Stimulated activated memory B cell treated with anti-CD40 and anti-IgM and Interleukin-4, amounts not matched to agents 10 μg/mL and 1 μg/mL and 100 μg/mL, for 72 hours (primary cell): ENCODE measurements around the gene MPP2.
A peak's percentile ranks its signal among the peaks of the same experiment; 100 is the strongest.
"Not testable (repeated sequence)": the region's sequence is repeated elsewhere in the genome, so short reads cannot be mapped to it uniquely, and the experiment has no call there.

Experiments used
- ATAC-seq: fragments of 150-1000 bp; cut with Tn5 transposase; 2 replicates; pipeline ENCODE4 v1.10.0; 2021
- H3K27ac Mint-ChIP-seq: one replicate; pipeline ENCODE4 v1.8.0; 2022; ENCODE audit warnings: mild to moderate bottlenecking, mixed read lengths
- H3K27me3 Mint-ChIP-seq: one replicate; pipeline ENCODE4 v1.8.0; 2022; ENCODE audit warnings: mixed read lengths
- H3K36me3 Mint-ChIP-seq: one replicate; pipeline ENCODE4 v1.8.0; 2022; ENCODE audit warnings: mixed read lengths
- H3K4me1 Mint-ChIP-seq: one replicate; pipeline ENCODE4 v1.8.0; 2022; ENCODE audit warnings: mixed read lengths
- H3K4me3 Mint-ChIP-seq: one replicate; pipeline ENCODE4 v1.8.0; 2022; ENCODE audit warnings: mild to moderate bottlenecking, moderate library complexity, mixed read lengths
- H3K9me3 Mint-ChIP-seq: one replicate; pipeline ENCODE4 v1.8.0; 2022; ENCODE audit warnings: mixed read lengths

Gene MPP2

DNA sequence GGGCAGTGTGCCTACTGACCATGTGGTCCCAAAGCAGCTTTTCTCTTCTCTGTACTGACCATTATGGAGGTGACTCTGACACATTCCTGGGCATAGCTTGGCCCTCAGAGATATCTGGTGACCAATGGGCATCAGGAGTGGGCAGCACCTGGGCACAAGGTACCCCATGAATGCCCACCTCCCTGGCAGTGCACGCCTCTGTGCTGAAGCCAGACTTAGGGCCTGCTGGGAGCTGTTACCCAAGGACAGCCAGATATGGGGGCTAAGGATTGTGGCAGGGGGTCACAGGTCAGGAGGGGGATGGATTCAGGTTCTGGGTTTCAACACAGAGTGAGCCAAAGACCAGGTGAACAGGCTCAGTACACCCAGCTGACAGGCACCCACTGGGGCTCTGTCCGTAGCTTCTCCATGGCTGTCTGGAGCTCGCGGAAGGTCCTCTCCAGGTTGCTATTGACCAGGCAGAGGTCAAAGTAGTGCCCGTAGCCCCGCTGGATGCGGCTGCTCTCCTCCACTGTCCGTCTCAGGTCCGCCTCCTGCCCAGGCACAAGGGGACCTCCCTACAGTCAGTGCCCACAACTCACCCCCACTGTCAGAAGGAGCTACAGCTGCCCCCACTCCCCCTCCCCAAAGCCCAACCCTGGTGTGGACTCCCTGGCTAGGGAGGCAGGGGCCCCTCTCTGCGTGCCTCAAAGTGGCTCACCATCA, 29.7 kb downstream of the MPP2 start:
- H3K27me3 Mint-ChIP-seq = peaks cover 44% of the 10 kb centered on the region
- H3K27ac Mint-ChIP-seq = no peak overlapping the region
- H3K4me1 Mint-ChIP-seq = peaks cover 6% of the 10 kb centered on the region
- no peaks in the 10 kb centered on the region for H3K9me3 Mint-ChIP-seq
- no peak overlapping the region for H3K4me3 Mint-ChIP-seq
- no peaks in the 10 kb centered on the region for H3K36me3 Mint-ChIP-seq
- no peak for ATAC-seq

DNA sequence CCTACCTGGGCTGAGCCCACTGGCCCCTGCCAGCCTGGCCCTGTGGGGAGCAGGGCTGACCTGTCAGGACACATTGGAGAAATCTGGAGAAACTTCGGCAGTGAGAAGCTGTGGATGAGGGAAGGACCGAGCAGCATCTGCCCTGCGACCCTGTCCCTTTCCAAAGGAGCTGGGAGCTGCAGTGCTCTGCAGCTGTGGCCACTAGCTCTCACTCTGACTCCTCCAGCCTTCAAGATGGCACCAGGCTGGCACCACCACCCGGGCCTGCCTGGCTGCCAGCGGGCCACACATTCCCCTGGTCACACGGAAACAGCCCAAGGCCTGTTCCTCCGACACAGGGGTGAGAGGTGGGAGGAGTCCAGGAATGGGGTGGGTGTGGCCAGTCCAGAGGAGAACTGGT, 30.3 kb downstream of the MPP2 start:
- Mint-ChIP-seq H3K4me1 (peaks cover 6% of the 10 kb centered on the region), H3K9me3 (no peaks in the 10 kb centered on the region), H3K27ac (no peak overlapping the region), H3K4me3 (no peak overlapping the region), H3K27me3 (peaks cover 43% of the 10 kb centered on the region), H3K36me3 (no peaks in the 10 kb centered on the region)
- no peak for ATAC-seq

DNA sequence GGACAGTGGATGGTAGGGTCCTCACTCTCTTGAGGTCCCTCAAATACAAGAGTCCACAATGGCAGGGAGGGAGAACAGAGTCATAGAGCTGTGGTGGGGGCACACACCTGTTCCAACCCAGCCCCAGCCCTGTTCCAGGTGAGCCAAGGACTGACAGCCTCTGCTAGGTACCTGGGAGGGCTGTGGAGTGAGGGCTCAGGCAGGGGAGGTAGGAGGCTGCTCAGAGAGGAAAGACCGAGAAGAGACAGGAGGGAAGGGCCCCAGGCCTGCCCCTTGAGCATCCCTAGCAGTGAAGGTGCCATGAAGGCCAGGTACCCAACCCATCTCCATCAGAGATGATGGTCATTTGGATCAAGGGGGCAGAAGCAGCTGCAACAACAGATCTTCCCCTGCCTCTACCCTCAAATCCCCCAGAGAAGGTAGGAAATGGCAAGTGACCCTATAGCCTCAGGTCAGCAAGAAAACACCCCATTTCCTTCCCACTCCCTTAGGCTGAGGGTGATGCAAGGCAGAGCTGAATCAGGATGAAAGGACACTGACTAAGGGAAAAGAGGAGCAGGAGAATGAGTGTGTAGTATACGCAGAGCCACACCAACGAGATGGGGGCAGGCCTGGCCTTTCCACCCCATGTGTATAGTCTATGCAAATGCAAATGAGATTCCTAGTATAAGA, 31.7 kb downstream of the MPP2 start:
- ATAC-seq = peak; percentile 37
- H3K27ac Mint-ChIP-seq = no peak overlapping the region
- H3K4me3 Mint-ChIP-seq = no peak overlapping the region
- H3K4me1 Mint-ChIP-seq = peaks cover 6% of the 10 kb centered on the region
- H3K36me3 Mint-ChIP-seq = no peaks in the 10 kb centered on the region
- no peaks in the 10 kb centered on the region for H3K9me3 Mint-ChIP-seq
- peaks cover 35% of the 10 kb centered on the region for H3K27me3 Mint-ChIP-seq

DNA sequence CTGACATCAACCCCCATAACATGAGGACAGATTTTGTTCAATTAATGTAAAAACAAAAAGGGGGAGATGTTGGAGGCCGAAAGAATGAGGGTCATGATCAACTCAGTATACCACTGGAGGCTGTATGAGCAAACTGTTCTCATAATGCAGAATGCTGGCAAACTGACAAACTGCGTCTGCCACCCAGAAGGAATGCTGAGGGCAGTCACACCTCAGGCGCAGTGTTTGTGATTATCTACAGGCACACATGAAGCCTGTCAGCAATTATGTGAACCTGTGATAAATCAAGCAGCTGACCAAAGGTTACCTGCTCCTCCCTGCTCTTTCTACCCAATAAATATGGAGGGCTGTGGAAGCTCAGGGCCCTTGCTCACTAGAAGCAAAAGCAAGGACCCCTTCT, 33.0 kb downstream of the MPP2 start:
- H3K27ac Mint-ChIP-seq = no peak overlapping the region
- H3K9me3 Mint-ChIP-seq = no peaks in the 10 kb centered on the region
- no peak overlapping the region for H3K4me3 Mint-ChIP-seq
- peaks cover 6% of the 10 kb centered on the region for H3K4me1 Mint-ChIP-seq
- H3K27me3 Mint-ChIP-seq = peaks cover 31% of the 10 kb centered on the region
- no peaks in the 10 kb centered on the region for H3K36me3 Mint-ChIP-seq
- ATAC-seq = no peak

DNA sequence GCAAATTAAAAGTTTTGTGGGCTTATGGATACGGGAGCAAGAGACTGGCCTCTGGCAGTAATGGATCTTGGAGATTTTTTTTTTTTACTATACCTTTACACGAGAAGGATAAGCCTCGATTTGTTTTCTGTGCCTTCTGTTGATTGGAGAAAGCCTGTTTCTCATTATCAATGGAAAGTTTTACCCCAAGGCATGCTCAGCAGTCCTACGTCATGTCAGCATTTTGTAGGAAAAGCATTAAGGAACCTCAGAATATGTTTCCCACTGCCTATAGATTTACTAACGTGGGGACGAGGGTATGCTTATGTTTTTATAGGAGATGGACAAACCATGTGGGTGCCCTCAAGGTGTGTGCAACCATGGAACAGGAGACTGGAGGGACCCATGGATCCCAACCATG, 33.5 kb downstream of the MPP2 start:
- ATAC-seq = no peak
- Mint-ChIP-seq H3K4me3 (no peak overlapping the region), H3K4me1 (peaks cover 3% of the 10 kb centered on the region), H3K27me3 (peaks cover 30% of the 10 kb centered on the region), H3K9me3 (no peaks in the 10 kb centered on the region), H3K36me3 (no peaks in the 10 kb centered on the region), H3K27ac (no peak overlapping the region)

DNA sequence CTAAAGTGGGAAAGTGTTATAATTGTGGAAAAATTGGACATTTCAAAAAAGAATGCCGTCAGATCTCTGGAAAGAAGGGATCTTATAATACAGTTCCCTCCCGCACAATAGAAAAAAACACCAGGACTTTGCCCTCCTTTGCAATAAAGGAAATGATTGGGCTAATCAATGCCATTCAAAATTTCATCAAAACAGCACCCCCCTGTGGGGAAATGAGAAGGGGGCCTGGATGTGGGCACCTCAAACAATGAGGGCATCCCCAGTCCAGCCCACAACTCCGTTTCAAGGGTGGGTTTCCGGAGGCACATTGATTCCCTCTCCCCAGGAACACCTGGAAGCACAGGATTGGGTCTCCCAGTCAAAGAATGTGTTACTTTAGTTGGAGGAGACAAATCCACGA, 34.2 kb downstream of the MPP2 start:
- ATAC-seq = no peak
- Mint-ChIP-seq H3K27ac (no peak overlapping the region), H3K27me3 (peaks cover 33% of the 10 kb centered on the region), H3K9me3 (peaks cover 6% of the 10 kb centered on the region), H3K4me1 (no peaks in the 10 kb centered on the region), H3K36me3 (no peaks in the 10 kb centered on the region), H3K4me3 (no peak overlapping the region)

DNA sequence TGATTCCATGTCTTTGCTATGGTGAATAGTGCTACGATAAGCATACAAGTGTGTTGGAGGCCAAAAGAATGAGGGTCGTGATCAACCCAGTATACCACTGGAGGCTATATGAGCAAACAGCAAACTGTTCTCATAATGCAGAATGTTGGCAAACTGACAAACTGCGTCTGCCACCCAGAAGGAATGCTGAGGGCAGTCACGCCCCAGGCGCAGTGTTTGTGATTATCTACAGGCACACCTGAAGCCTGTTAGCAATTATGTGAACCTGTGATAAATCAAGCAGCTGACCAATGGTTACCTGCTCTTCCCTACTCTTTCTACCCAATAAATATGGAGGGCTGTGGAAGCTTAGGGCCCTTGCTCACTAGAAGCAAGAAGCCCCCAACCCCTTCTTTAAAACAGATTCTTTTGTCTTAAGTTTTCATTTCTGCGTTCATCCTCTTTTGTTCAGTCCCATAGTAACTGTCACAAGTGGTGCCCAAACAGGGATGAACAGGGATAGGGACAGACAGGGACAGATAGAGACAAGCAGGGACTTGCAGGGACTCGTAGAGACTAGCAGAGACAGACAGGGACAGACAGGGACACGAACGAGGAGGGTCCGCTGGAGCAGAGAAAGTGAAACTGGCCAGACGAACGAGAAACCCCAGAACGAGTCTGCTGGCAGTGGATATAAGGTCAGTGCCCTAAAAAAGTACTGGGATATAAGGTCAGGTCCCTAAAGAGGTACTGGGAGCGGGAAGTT, 35.2 kb downstream of the MPP2 start:
- no peaks in the 10 kb centered on the region for H3K4me1 Mint-ChIP-seq
- H3K36me3 Mint-ChIP-seq = no peaks in the 10 kb centered on the region
- H3K27me3 Mint-ChIP-seq = peaks cover 42% of the 10 kb centered on the region
- H3K9me3 Mint-ChIP-seq = peaks cover 6% of the 10 kb centered on the region
- ATAC-seq = no peak
- H3K27ac Mint-ChIP-seq = no peak overlapping the region
- no peak overlapping the region for H3K4me3 Mint-ChIP-seq

DNA sequence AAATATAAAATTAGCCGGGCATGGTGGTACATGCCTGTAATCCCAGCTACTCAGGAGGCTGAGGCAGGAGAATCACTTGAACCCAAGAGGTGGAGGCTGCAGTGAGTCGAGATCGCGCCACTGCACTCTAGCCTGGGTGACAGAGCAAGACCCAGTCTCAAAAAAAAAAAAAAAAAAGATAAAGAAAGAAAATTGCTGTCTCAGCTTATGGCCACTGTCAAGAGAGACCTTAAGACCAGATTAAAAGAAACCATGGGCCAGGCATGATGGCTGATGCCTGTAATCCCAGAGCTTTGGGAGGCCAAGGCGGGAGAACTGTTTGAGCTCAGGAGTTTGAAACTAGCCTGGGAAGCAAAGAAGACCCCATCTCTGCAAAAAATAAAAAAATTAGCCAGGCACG, 38.3 kb downstream of the MPP2 start:
- not testable (repeated sequence) for H3K4me3 Mint-ChIP-seq, H3K36me3 Mint-ChIP-seq, H3K4me1 Mint-ChIP-seq, ATAC-seq, H3K9me3 Mint-ChIP-seq, H3K27ac Mint-ChIP-seq
- peaks cover 49% of the 10 kb centered on the region for H3K27me3 Mint-ChIP-seq

DNA sequence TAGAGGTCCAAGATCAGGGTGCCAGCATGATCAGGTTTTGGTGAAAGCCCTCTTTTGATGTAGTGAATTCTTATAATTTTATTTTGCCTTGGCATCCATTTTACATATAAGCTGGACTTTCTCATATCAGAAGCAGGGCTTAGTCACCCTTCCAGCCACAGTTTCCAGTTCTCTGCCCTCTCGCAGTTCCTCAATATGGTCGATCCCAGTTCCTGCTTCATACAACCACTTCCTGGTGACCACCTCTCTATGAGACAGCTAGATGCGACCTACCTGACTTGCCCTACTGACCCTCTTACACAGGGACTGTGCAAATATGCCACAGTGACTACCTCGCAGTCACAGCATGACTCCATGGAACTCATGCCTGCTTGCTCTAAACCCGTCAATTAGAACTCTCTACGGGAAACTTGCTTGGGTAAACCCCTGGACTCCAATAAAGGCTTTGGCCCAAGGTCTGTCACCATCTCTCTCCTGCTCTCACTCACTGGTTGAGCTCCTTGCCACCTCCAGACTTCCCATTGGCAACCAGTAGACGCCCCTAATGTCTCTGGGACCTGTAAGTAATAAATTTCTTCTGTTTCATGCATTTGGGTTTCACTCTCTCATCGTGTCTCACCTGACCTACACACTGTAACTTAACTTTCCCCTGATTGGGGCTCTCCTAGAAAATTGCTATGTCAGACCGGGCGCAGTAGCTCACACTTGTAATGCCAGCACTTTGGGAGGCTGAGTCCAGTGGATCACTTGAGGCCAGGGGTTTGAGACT, 38.9 kb downstream of the MPP2 start:
- no peak overlapping the region for H3K4me3 Mint-ChIP-seq
- no peak overlapping the region for H3K27ac Mint-ChIP-seq
- H3K9me3 Mint-ChIP-seq = peaks cover 6% of the 10 kb centered on the region
- H3K27me3 Mint-ChIP-seq = peaks cover 55% of the 10 kb centered on the region
- ATAC-seq = peak; percentile 55
- H3K4me1 Mint-ChIP-seq = no peaks in the 10 kb centered on the region
- no peaks in the 10 kb centered on the region for H3K36me3 Mint-ChIP-seq

DNA sequence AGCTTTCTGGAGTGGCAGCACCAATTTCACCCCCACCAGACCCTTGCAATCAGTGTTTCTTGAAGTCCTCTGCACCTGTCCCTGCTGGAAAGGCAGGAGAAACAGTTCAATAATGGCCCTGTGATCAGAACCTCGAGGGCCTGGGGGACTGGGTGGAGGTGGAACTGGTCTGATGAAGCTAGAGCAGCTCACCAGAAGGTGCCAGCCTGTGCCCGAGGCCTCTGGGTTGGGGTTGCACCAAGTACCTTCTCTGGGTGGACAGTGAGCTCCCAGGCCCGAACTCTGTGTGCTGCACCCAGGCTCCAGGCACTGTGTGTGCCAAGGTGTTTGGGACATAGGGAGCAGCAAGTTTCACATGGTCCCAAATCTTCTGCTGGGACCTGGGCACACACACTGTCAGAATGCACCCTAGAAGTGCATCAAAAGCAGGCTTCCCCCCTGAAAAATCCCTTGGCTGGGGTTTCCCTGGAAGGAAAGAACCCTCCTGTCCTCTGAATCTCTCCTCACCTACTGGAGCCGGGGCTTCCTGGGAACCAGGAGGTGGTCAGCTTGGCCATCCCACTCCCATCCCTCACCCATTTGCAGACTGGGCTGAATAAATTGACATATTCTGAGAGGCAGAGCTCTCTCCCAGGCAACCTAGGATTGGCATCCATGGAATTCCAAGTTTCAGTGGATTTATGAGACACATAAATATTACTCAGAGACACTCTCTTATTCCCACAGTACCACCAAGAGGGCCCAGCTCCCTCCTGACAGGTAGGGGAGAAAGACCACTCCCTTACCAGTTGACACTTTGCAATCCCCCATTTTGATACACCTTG, 43.0 kb downstream of the MPP2 start:
- ATAC-seq = no peak
- Mint-ChIP-seq H3K27ac (no peak overlapping the region), H3K9me3 (peaks cover 6% of the 10 kb centered on the region), H3K4me1 (peaks cover 5% of the 10 kb centered on the region), H3K4me3 (no peak overlapping the region), H3K27me3 (peaks cover 59% of the 10 kb centered on the region), H3K36me3 (no peaks in the 10 kb centered on the region)

DNA sequence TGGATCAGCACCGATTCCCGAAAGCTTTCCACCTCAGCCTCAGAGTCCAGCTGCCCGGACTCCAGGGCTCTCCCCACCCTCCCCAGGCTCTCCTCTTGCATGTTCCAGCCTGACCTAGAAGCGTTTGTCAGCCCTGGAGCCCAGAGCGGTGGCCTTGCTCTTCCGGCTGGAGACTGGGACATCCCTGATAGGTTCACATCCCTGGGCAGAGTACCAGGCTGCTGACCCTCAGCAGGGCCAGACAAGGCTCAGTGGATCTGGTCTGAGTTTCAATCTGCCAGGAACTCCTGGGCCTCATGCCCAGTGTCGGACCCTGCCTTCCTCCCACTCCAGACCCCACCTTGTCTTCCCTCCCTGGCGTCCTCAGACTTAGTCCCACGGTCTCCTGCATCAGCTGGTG, 45.4 kb downstream of the MPP2 start:
- Mint-ChIP-seq H3K4me3 (no peak overlapping the region), H3K27me3 (peaks cover 55% of the 10 kb centered on the region), H3K4me1 (peaks cover 5% of the 10 kb centered on the region), H3K9me3 (no peaks in the 10 kb centered on the region), H3K36me3 (no peaks in the 10 kb centered on the region), H3K27ac (no peak overlapping the region)
- no peak for ATAC-seq

DNA sequence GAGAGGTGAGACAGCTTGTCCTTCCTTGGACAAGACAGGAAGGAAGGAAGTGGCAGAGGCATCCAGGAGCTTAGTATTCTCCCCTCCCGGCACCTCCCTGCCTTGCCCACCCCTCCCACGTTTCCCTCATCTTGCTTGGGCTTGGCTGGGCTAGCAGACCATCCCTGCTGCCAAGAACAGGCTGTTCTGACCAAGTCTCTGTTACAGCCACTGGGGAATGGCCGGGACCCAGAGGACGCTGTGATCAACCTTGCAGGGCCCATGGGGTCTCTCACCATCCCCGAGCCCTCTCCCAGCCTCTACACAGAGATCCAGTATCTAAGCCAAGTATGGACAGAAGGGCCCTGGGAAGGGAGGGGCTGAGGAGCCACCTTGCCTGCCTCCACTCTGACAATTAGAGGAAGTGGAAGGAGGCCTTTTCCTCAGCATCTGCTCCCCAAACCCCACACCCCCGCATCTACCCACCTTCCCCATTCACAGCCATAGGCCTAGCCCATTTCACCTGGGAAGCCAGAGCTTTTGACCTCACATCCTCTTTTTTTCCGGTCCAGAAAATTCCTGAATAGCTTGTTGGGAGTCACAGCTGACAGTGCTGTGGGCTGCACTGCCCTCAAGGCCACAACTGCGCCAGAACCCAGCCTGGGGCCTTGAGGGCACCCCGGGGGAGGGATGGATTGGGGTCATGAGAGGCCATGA, 46.3 kb downstream of the MPP2 start:
- Mint-ChIP-seq H3K36me3 (no peaks in the 10 kb centered on the region), H3K4me3 (no peak overlapping the region), H3K4me1 (peaks cover 5% of the 10 kb centered on the region), H3K27ac (no peak overlapping the region), H3K27me3 (peaks cover 56% of the 10 kb centered on the region), H3K9me3 (no peaks in the 10 kb centered on the region)
- ATAC-seq = no peak

DNA sequence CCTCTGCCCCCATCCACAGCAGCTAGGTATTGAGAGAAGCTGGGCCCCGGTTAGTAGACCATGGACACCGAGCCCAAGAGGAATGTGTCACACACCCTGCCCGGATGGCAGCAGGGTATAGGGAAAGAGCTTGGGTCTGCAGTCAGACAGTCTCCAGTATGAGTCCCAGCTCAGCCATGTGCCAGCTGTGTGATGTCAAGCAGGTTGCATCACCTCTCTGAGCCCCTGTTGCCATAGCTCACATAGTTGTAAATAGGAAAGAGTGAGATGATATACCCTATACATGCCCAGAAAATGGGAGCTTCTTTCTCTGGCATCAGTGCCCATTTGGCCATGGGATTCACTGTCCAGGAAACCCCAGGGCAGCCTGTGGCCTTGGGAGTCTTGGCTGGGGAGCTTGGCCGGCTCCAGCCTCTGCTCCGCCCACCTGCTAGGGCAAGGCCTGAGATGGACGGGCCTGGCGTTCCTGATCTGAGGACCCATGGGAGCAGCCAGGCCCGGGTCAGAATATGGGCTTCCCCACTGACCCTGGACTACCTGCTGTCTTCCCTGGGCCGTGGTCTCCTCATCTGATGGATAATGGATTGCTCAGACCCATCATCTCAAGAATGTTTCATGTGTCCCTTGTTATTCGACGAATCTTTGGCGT, 47.1 kb downstream of the MPP2 start:
- Mint-ChIP-seq H3K9me3 (no peaks in the 10 kb centered on the region), H3K4me3 (no peak overlapping the region), H3K4me1 (peaks cover 5% of the 10 kb centered on the region), H3K27me3 (peaks cover 54% of the 10 kb centered on the region), H3K27ac (no peak overlapping the region), H3K36me3 (no peaks in the 10 kb centered on the region)
- ATAC-seq = no peak
